ACC112 (cell line): ENCODE results near the gene C17orf114.

Source experiments
- H2AFZ ChIP-seq: fragments of 200-600 bp; sonication (generic); one replicate; pipeline ENCODE4 v1.6.0; 2017; ENCODE audit warnings: antibody characterized with exemption, low read length; ENCODE audit not compliant: unreplicated experiment
- H3K27ac ChIP-seq: fragments of 200-600 bp; sonication (generic); 2 replicates; pipeline ENCODE4 v1.5.1; 2014; ENCODE audit warnings: low read depth, mild to moderate bottlenecking, antibody characterized with exemption, low read length, moderate library complexity
- H3K27me3 ChIP-seq: fragments of 200-600 bp; sonication (generic); 2 replicates; pipeline ENCODE4 v1.6.1; 2014; ENCODE audit warnings: mild to moderate bottlenecking, antibody characterized with exemption, low read length, moderate library complexity, mixed read lengths; ENCODE audit not compliant: insufficient read depth
- H3K36me3 ChIP-seq: fragments of 200-600 bp; sonication (generic); 2 replicates; pipeline ENCODE4 v1.6.1; 2016; ENCODE audit warnings: mild to moderate bottlenecking, antibody characterized with exemption, low read length, moderate library complexity, mixed read lengths; ENCODE audit not compliant: insufficient read depth
- H3K4me1 ChIP-seq: fragments of 200-600 bp; sonication (generic); one replicate; pipeline ENCODE4 v1.6.1; 2016; ENCODE audit warnings: low read length, mixed read lengths; ENCODE audit not compliant: insufficient read depth, unreplicated experiment, control insufficient read depth
- H3K4me3 ChIP-seq: fragments of 200-600 bp; sonication (generic); 2 replicates; pipeline ENCODE4 v1.5.1; 2014; ENCODE audit warnings: mild to moderate bottlenecking, low read depth, low read length
- H3K79me2 ChIP-seq: fragments of 200-600 bp; sonication (generic); one replicate; pipeline ENCODE4 v1.6.0; 2016; ENCODE audit warnings: low read length; ENCODE audit not compliant: control insufficient read depth, unreplicated experiment, insufficient read depth

Gene C17orf114

GRCh38 chr17:4766201-4766600 lies 35.9 kb downstream of the C17orf114 start:
- Histone ChIP-seq H3K27me3 (no peaks in the 10 kb centered on the region), H2AFZ (no peak overlapping the region), H3K27ac (no peak overlapping the region), H3K4me1 (peaks cover 4% of the 10 kb centered on the region), H3K36me3 (no peaks in the 10 kb centered on the region), H3K79me2 (no peaks in the 10 kb centered on the region), H3K4me3 (no peak overlapping the region)

- no peaks in the 10 kb centered on the region for H3K27me3 ChIP-seq
- H2AFZ ChIP-seq, result no peak overlapping the region
- no peak overlapping the region for H3K27ac ChIP-seq
- no peaks in the 10 kb centered on the region for H3K79me2 ChIP-seq
- H3K4me1 ChIP-seq, result no peaks in the 10 kb centered on the region
- H3K36me3 ChIP-seq, result no peaks in the 10 kb centered on the region
- no peak overlapping the region for H3K4me3 ChIP-seq
These were observed 37.5 kb downstream of the C17orf114 start for GRCh38 chr17:4764595-4764994.

- Histone ChIP-seq H3K79me2 (no peaks in the 10 kb centered on the region), H2AFZ (no peak overlapping the region), H3K27ac (no peak overlapping the region), H3K4me3 (no peak overlapping the region), H3K36me3 (no peaks in the 10 kb centered on the region), H3K4me1 (no peaks in the 10 kb centered on the region), H3K27me3 (peaks cover 16% of the 10 kb centered on the region)
These were observed 42.3 kb downstream of the C17orf114 start for GRCh38 chr17:4759776-4760236.

GRCh38 chr17:4753392-4753791 lies 48.7 kb downstream of the C17orf114 start:
- no peak overlapping the region for H3K4me3 ChIP-seq
- no peaks in the 10 kb centered on the region for H3K4me1 ChIP-seq
- H3K79me2 ChIP-seq, result no peaks in the 10 kb centered on the region
- no peaks in the 10 kb centered on the region for H3K36me3 ChIP-seq
- H3K27me3 ChIP-seq, result peaks cover 42% of the 10 kb centered on the region
- no peak overlapping the region for H2AFZ ChIP-seq
- no peak overlapping the region for H3K27ac ChIP-seq

- Histone ChIP-seq H3K4me3 (no peak overlapping the region), H3K4me1 (no peaks in the 10 kb centered on the region), H2AFZ (no peak overlapping the region), H3K27me3 (peaks cover 36% of the 10 kb centered on the region), H3K27ac (no peak overlapping the region), H3K79me2 (no peaks in the 10 kb centered on the region), H3K36me3 (no peaks in the 10 kb centered on the region)
These were observed 50.2 kb downstream of the C17orf114 start for GRCh38 chr17:4751932-4752331.
